Measurements from ENCODE around the gene RAB3GAP2.
"Not testable (repeated sequence)": the region's sequence is repeated elsewhere in the genome, so short reads cannot be mapped to it uniquely, and the experiment has no call there.

The RAB3GAP2 gene

DNA sequence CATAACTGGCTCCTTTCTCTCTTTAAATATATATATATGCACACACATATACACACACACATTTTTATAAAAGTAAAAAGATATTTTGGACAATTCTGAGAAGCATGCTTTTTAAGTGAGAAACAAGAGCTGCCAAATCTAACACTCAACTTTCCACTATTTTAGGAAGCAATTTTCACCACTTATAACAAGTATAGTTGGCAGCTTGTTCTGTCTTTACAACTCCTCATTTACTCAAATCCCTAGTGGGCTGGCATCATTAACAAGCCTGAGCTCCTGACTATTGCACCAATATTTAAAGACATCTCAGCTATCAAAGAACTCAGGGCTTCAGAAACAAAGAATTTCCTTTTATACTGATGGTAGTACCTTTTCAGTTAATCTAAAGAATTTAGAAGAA lies 76.6 kb downstream of the RAB3GAP2 start:
- DNase-seq (ENCODE audit: low read depth), result no peak

DNA sequence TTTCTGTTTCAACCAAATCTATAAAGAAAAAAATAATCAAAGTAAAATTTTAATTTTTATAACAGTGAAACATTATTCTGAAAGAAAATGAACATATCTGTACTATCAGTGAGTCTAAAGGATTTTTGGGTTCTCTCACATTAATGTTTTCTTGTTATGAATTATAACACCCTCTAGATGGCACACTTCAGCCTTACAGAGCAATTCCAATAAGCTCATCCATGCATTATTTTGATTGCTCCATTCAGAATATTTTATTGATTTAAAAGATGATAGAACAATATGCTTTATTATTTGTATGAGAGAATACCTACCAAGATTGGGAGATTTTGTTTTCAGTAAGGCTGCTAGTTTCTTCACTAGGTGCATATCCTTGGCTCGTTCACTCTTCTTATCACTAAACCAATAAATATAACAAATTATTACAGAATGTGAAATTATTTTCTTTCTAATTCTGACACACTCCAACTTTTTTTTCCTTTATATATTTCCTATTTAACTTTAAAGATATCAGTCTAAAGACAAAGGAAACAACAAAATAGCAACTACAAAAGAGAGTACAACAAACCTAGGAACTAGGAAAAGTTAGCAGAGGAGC lies 82.4 kb downstream of the RAB3GAP2 start:
- peak; percentile 2 for DNase-seq (ENCODE audit: low read depth)

DNA sequence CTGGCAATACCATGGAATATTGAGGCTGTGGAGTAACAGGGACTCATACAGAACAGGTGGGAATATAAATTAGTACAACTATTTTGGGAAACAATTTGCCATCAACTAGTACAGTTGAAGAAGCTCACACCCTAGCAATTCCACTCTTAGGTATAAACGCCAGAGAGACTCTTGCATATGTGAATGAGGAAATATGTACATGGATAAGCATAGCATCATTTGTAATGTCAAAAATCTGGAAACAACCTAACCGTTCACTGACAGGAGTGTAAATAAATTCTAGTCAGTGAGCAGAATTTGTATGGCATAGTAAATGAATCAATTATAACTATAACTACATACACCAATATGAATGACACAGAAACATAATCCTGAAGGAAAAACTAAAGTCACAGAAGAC lies 83.7 kb downstream of the RAB3GAP2 start:
- no peak for DNase-seq (ENCODE audit: low read depth)

DNA sequence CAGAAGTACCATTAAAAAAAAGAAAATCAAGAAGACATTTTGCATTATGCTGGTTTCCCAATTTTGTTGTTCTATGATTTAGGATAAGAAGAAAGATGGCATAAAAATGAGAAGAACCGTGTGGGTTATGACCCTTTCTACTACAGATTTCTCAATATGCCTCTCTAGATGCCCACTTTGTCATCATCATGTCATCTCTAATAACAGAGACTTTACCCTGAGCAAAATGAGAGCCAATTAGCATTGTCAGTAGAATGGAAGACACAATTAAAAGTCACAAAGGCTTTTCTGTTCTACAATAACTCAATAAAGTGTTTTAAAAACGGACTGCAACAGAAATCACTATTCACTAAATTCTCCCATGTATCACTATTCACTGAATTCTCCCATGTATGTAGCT lies 85.5 kb downstream of the RAB3GAP2 start:
- no peak for DNase-seq (ENCODE audit: low read depth)

DNA sequence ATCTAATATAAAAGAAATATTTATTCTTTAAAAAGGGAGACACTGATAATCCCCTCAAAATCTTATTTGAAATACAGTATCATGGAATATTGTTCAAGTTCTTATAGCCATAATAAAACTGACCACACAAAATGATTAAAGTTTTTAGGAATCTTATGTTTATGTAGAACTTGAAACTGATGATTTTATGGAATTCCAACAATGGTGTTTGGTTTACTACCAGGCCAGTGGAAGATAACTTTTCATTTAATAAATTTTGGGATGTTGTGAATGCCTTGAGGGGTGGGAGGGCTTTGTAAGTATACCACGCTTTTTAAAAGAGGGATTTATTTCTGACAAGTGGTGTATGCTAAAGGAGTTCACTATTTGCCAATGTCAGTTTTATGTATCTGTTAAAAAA lies 87.7 kb downstream of the RAB3GAP2 start:
- no peak for DNase-seq (ENCODE audit: low read depth)

DNA sequence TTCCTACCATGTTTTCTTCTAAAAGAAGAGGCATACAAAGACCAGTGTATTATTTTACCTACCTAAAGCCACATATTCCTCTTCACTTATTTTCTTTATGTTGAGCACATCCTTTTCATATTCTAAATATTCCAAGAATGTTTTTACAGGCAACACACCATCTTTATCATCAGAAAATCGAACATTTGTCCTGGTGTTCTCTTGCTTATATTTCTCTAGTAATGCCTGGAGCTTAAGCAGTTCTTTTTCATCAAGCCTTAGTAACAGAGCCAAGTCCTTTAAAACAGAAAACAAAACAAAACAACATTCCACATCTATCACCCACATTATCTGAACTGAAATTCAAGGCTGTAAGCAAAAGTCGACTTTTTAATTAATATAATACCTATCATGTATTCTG lies 89.6 kb downstream of the RAB3GAP2 start:
- no peak for DNase-seq (ENCODE audit: low read depth)

DNA sequence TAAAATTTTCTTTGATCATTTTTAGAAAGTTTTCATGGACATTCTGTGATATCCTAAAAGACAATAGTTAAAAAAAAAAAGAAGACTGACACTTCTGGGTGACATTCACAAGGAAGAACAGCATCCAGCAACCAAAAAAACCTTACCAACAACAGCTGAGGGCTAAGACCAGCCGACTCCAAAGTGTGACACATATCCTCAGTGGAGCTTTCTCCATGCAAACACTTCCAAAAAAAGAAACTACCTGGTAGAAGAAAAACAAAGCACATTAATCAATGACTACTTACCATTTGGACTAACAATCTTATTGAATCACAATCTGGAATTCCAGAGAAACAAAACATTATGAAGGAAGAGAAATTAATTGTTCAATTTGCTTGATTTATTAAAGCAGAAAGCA lies 90.1 kb downstream of the RAB3GAP2 start:
- no peak for DNase-seq (ENCODE audit: low read depth)

DNA sequence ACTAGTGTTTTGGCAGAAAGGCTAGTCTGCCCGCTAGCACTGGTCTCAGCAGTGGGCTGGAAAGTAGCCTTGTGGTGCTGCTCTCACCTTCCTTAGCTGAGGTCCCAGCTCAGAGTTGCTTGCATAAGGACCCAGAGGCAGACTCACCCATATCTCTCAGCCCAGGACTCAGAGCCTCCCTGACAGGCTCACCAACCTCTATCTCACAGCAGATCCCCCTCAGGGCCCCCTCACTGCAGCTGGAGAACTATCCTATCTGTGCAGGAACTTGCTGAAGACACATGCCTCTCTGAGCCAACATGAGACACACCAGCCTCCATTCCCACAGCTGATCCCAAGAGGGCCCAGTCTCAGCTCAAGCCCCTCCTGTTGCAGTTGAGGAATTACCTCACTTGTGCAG lies 95.7 kb downstream of the RAB3GAP2 start:
- DNase-seq (ENCODE audit: low read depth), result no peak

DNA sequence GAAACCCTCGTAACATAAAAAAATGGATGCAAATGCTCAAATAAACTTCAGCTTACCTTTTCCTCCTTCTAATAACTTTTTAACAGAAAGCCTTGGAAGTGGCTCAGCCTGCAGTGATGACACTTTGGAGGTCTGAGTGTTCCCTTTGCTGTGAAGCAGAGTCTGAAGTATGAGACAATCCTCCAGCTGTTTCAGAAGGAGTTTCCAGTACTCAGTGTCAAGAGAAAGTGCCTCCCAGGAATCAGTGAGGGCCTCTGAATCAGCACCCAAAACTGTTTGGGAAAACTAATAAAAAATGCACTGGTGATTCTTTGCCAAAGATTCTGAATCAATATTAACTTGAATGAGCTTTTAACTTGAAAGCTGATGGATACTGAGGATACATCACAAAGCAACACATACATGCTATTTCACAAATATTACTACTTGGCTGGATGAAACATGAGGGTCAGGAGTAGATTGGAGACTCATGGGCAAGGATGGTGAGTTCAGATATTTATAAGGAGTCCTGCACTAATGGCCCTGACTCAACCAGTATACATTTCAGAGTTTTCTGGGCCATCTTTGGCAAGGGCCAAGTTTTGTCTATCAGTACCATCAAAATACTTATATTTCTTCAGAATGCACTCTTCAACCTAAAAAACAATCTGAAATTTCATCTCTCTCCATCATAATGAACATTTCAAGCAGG lies 101.3 kb downstream of the RAB3GAP2 start:
- DNase-seq (ENCODE audit: low read depth), result no peak

DNA sequence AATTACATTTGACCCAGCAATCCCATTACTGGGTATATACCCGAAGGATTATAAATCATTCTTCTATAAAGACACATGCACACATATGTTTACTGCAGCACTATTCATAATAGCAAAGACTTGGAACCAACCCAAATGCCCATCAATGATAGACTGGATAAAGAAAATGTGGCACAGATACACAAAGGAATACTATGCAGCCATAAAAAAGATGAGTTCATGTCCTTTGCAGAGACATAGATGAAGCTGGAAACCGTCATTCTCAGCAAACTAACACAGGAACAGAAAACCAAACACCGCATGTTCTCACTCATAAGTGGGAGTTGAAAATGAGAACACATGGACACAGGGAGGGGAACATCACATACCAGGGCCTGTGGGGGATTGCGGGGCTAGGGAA lies 102.4 kb downstream of the RAB3GAP2 start:
- not testable (repeated sequence) for DNase-seq (ENCODE audit: low read depth)

DNA sequence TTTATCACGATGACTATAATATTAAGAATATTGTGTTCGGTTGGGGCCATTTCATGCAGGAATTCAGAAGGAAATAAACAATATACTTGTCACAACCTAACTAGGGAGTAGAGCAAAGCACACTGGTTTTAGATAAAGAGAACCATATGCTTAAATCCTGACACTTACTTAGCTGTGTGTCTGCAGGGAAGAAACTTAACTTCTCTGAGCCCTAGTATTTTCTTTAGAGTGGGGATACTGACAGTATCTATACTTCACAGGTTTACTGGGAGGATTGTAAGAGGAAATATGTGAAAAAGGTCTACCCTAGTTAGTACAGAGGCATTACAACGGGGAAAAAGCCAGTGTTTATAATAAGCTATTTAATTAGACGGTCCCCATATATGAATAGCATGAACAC lies 105.4 kb downstream of the RAB3GAP2 start:
- DNase-seq (ENCODE audit: low read depth), result no peak

DNA sequence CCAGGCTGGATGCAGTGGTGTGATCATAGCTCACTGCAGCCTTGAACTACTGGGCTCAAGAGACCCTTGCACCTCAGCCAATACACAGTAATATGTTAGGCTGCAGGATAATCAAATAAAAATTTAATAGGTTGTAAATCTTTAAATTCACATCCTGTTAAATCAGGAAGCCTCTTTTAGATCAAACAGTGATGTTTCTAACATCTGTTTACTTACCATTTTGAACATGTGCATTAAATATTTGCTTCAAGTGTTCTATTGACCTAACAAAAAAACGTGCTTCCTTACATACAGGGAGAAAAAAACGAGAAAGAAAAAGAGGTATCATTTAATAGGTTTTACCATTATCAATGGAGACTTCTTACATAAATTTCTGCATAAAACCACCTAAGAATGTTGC lies 107.7 kb downstream of the RAB3GAP2 start:
- no peak for DNase-seq (ENCODE audit: low read depth)

DNA sequence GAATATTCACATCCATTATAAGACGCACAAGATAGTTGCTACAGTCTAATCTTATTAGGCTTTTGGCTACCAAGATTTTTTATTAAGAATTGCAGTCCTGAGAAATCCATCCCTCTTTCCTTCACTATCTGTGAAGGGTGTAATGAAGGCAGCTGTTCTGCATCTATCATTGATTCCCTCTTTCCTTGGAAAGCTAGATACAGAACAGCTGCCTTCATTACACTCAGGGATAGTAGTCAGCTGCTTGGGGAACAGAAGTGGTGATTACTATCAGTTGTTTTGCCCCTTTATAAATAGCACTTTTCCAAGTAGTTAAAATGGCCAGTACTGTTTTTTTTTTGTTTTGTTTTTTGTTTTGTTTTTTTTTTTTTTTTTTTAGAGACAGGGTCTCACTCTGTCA lies 108.1 kb downstream of the RAB3GAP2 start:
- DNase-seq (ENCODE audit: low read depth), result no peak

DNA sequence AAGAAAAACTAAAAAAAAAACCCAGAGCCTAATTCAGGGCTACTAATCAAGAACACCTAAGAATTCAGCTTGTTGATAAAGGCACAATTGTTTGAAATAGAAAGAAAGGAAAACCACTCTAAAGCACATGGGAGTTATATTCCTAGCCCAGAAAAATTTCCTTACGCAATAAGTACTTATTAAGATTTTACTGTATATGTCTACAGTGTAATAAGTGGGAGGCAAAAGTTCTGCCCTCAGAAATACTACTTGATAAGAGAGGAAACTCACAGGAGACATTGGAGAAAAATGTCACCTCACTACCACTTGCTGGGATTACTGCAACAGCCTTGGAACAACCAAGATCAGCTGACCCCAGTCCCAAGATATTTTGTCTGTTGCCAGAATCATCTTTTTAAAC lies 112.2 kb downstream of the RAB3GAP2 start:
- no peak for DNase-seq (ENCODE audit: low read depth)

DNA sequence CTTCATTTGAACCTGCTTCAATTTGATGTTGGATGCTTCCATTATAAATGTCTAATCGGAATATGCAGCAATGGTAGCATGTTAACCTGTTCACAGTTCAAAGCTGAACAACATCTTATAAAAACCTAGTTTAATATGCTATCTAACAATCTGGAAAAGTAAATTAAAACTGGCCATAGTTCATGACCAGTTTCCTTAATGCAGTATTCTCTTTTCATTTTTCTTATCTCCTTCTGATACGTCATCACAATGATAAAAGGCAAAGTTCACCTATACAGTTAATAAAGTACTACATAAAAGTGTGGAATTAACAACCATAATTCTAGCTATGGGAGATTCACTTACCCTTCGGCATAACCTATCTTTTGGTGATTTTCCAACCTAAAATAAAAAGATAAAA lies 113.2 kb downstream of the RAB3GAP2 start:
- no peak for DNase-seq (ENCODE audit: low read depth)

DNA sequence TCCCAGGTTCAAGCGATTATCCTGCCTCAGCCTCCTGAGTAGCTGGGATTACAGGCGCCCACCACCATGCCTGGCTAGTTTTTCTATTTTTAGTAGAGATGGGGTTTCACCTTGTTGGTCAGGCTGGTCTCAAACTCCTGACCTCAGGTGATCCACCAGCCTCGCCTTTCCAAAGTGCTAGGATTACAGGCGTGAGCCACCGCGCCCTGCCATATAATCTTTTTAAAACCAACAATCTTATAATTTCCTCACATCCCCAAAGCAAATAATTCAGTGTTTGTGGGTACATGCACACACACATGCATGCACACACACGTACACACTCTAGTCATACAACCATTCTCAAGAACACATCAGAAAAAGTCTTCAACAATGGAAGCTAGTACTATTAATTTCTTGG lies 113.7 kb downstream of the RAB3GAP2 start:
- DNase-seq (ENCODE audit: low read depth), result not testable (repeated sequence)

DNA sequence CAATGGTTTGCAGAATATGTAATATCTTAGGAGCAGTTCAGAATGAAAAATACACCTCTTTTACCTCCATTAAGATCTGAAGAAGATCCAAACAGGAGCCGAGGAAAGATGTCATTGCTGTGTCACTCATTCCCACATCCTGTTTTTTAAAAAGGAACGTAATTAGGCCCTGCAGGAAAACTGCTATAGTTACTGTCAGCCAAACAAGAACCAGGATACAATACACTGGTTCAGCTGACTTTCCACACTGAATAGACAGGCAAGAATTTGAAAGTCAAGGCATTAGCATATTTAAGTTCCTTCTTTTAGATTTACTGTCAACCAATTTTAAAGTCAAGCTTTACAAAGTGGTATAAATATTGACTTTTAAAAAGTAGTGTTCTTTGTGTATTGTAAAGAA lies 114.5 kb downstream of the RAB3GAP2 start:
- DNase-seq (ENCODE audit: low read depth), result no peak

DNA sequence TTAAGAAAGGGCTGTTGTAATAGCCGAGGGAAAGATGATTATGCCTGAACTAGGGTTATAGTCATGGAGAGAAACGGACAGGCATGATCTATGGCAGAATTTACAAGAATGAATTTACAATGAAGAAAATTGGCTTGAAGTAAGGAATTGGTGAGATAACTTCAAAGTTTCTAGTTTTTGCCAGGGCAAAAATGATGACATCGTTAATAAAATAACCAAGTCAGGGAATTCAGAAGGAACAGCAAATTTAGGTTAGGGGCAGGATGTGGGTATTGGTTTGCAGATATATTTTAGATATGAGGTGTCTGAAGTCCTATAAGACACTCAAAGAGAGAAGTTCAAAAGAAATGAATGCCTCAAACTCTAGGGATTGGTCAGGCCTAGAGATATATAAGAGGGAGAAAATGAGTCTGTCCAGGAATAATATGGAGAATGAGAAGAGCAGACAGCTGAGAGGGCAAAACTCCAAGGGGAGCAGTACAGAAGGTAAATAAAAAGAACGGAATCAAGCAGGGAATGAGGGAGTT lies 115.6 kb downstream of the RAB3GAP2 start:
- no peak for DNase-seq (ENCODE audit: low read depth)

DNA sequence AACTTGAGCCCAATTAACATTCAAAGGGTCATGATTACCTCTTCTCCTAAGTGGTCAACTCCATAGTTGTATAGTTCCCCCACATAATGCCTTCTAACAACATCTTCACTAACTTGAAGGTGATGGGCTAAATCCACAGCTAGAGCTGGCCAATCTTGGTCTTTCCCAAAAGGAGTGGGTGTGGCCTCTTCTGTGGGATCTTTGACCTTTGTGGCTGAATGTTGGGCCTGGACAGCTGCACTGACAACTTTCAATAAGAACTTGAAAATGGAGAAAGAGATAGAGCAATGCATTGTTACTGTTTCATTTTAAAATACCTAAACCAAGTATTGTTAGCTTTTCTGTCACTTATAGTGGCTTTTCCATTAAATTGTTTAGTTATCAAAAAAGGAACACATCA lies 119.1 kb downstream of the RAB3GAP2 start:
- DNase-seq (ENCODE audit: low read depth), result no peak

DNA sequence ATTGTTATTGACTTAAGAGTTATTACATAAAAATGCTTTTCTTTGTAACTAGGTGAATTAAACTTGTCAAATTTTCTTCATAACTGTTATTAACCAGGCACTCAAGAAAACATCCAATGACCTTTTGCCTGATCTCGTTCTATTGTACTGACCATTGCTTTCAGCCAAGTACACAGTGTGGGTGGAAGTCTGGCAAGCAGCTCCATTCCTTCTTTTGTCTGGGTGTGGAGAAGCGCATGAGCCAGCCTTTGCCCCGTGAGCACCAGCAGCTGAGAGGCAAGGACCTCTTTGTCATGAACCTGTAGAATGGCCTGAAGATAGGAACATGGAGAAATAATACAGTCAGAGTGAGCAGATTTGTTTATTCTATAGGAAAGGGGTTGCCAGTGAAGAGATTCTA lies 120.8 kb downstream of the RAB3GAP2 start:
- DNase-seq (ENCODE audit: low read depth), result no peak

DNA sequence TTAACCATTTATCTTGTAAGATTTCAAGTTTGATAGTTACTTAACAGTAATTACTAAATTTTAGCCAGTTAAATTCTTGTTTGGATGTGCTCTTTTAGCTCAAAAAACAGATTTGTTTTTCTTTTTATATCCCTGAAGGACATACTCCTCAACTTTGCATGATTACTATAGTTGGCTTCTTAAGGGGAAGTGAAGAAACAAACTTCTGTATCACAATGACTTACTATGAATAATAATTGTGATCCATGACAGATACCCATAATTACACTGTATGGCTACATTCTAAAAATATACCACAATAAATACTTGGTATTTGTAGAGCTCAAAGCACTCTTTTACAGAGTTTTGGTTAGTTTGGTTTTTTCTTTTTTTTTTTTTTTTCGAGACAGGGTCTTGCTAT lies 122.5 kb downstream of the RAB3GAP2 start:
- DNase-seq (ENCODE audit: low read depth), result no peak

DNA sequence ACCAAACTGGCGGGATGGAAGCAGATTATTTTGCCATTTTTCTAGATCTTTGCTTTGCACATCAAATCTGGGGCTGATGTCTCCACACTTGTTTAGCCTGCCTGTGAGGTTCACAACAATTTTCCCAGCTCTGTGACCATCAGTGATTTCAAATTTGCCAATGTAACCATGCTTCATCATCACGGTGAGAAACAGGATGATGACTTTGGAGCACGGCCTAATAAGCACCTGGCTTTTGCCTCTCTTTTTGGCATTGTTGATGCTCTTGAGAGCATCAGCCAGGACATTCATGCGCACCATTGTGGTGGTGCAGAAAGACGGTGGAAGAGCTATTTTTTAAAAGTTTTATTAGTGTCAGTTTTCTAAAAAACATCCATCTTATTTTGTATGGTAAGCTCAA lies 128.2 kb downstream of the RAB3GAP2 start:
- DNase-seq (ENCODE audit: low read depth), result no peak

DNA sequence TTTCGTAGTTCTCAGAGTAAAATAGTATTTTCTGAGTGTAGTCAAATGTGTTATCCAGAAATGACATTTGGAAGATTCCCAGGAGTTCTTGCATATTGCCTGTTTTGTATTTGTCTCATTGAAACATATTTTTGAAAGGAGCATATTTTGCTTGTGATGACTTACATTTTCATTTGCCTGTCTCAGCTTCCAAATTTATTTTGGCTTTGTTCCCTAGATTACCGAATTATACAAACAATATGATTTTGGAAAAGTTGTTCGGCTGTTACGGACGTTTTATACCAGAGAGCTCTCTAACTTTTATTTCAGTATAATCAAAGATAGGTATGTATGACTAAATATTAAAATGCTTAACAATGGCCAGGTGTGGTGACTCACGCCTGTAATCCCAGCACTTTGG lies 132.3 kb downstream of the RAB3GAP2 start:
- DNase-seq (ENCODE audit: low read depth), result no peak

All from HS-5 (cell line).